Neural cell (in vitro differentiated cells): ENCODE results near the gene C20orf141. TPM values are rescaled to one million over a fixed set of nuclear protein-coding genes. Genes with fewer than 3 reads are reported as not detected.

Experiments
- H2AFZ ChIP-seq: fragments of 200-600, 300-800 bp; sonication (generic), shearing (Covaris generic); 2 replicates; pipeline ENCODE4 v1.6.0; 2014; ENCODE audit warnings: low read depth, mild to moderate bottlenecking, antibody characterized with exemption, low read length, moderate library complexity
- H3F3A ChIP-seq: fragments of 200-600 bp; shearing (Covaris generic); 2 replicates; pipeline ENCODE4 v1.6.1; 2016; ENCODE audit warnings: mild to moderate bottlenecking, moderate library complexity, mixed read lengths, antibody characterized with exemption, low read length; ENCODE audit not compliant: insufficient read depth, poor library complexity, severe bottlenecking
- H3K27ac ChIP-seq: fragments of 200-600, 300-800 bp; sonication (generic), shearing (Covaris generic); 2 replicates; pipeline ENCODE4 v1.5.1; 2014; ENCODE audit warnings: mild to moderate bottlenecking, low read length, moderate library complexity
- H3K27me3 ChIP-seq: fragments of 300-800, 200-600 bp; sonication (generic), shearing (Covaris generic); 2 replicates; pipeline ENCODE4 v1.6.0; 2014; ENCODE audit warnings: mild to moderate bottlenecking, low read depth, low read length, moderate library complexity; ENCODE audit not compliant: insufficient read depth
- H3K36me3 ChIP-seq: fragments of 300-800, 200-600 bp; sonication (generic), shearing (Covaris generic); 2 replicates; pipeline ENCODE4 v1.5.1; 2014; ENCODE audit warnings: mild to moderate bottlenecking, antibody characterized with exemption, low read length, moderate library complexity; ENCODE audit not compliant: insufficient read depth
- H3K4me2 ChIP-seq: fragments of 300-800, 200-600 bp; sonication (generic), shearing (Covaris generic); 2 replicates; pipeline ENCODE4 v1.6.0; 2014; ENCODE audit warnings: mild to moderate bottlenecking, low read length
- H3K4me3 ChIP-seq: fragments of 300-800, 200-600 bp; sonication (generic), shearing (Covaris generic); 2 replicates; pipeline ENCODE4 v1.5.1; 2014; ENCODE audit warnings: mild to moderate bottlenecking, low read length, moderate library complexity
- H3K79me2 ChIP-seq: fragments of 200-600 bp; shearing (Covaris generic); replicated peaks from 2 replicates; pipeline ENCODE4 v1.6.0; 2014; ENCODE audit warnings: mild to moderate bottlenecking, low read length, moderate library complexity; ENCODE audit not compliant: insufficient read depth
- H3K9ac ChIP-seq: fragments of 300-800, 200-600 bp; sonication (generic), shearing (Covaris generic); 2 replicates; pipeline ENCODE4 v1.6.1; 2016; ENCODE audit warnings: mild to moderate bottlenecking, low read length, mixed read lengths
- H3K9me2 ChIP-seq: fragments of 200-600 bp; shearing (Covaris generic); 2 replicates; pipeline ENCODE4 v1.6.1; 2016; ENCODE audit warnings: mild to moderate bottlenecking, low read length, mixed read lengths; ENCODE audit not compliant: insufficient read depth
- H3K9me3 ChIP-seq: fragments of 200-600, 300-800 bp; sonication (generic), shearing (Covaris generic); 2 replicates; pipeline ENCODE4 v1.6.1; 2016; ENCODE audit warnings: mild to moderate bottlenecking, mixed run types, low read length, moderate library complexity, mixed read lengths
- H4K20me1 ChIP-seq: fragments of 200-600 bp; shearing (Covaris generic); 2 replicates; pipeline ENCODE4 v1.6.1; 2016; ENCODE audit warnings: mild to moderate bottlenecking, mixed run types; ENCODE audit not compliant: insufficient read depth
- EP300 ChIP-seq: fragments of 450-650 bp; conservative IDR thresholded peaks from 2 replicates; pipeline ENCODE4 v1.6.1; 2014; ENCODE audit warnings: antibody characterized with exemption, mild to moderate bottlenecking, moderate library complexity; ENCODE audit not compliant: poor library complexity, severe bottlenecking
- EZH2 ChIP-seq: fragments of 200-600, 300-800 bp; shearing (Covaris generic), sonication (generic); IDR thresholded peaks from 2 replicates; pipeline ENCODE4 v1.6.1; 2014; ENCODE audit warnings: antibody characterized with exemption, low read length, borderline replicate concordance, mild to moderate bottlenecking; ENCODE audit not compliant: insufficient read depth, poor library complexity, severe bottlenecking
- MXI1 ChIP-seq: fragments of 450-650 bp; conservative IDR thresholded peaks from 2 replicates; pipeline ENCODE4 v1.6.1; 2014; ENCODE audit warnings: antibody characterized with exemption, mild to moderate bottlenecking; ENCODE audit not compliant: poor library complexity, severe bottlenecking
- POLR2AphosphoS5 ChIP-seq: IDR thresholded peaks from 2 replicates; pipeline ENCODE4 v1.6.1; 2012
- RAD21 ChIP-seq: fragments of 450-650 bp; conservative IDR thresholded peaks from 2 replicates; pipeline ENCODE4 v1.6.1; 2014; ENCODE audit warnings: antibody characterized with exemption, mild to moderate bottlenecking, moderate library complexity
- SMC3 ChIP-seq: fragments of 450-650 bp; conservative IDR thresholded peaks from 2 replicates; pipeline ENCODE4 v1.6.1; 2014; ENCODE audit warnings: antibody characterized with exemption, mild to moderate bottlenecking, moderate library complexity; ENCODE audit not compliant: poor library complexity
- TAF1 ChIP-seq: IDR thresholded peaks from 2 replicates; pipeline ENCODE4 v1.6.1; 2012; ENCODE audit warnings: low read depth
- polyA plus RNA-seq: library from polyadenylated mRNA; depleted of rRNA; stranded (reverse); fragments of >200 nt; gene quantifications from 2 replicates; pipeline ENCODE4 v1.2.3, GENCODE V29; 2014
- TF ChIP-seq, protein P1 (sequence below): IDR thresholded peaks from 2 replicates; pipeline ENCODE4 v1.6.1; 2012; ENCODE audit warnings: borderline replicate concordance
- TF ChIP-seq, protein P2 (sequence below): fragments of 450-650 bp; IDR thresholded peaks from 2 replicates; pipeline ENCODE4 v1.5.1; 2014; ENCODE audit warnings: antibody characterized with exemption, mild to moderate bottlenecking, moderate library complexity; ENCODE audit not compliant: poor library complexity, severe bottlenecking

C20orf141 gene
- polyA plus RNA-seq, 1 donor from 2014 or later = not detected

DNA sequence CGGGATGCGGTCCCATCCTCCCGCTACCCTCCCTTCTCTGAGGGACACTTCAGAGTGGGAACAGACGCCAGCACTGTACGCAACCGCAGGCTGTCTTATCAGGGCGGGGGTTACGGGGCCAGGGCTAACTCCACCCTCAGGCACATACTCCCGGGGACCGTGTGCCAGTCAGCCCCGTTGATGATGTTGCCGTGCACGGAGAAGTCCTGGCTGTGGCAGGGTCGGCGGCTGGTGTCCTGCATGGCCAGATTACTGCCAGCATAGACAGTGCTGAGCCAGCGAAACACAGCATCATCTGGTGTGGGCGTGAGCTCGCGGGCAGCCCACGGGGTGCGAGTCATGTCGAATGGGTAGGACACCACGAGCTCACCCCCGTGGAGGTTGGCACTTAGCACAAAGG, 19.3 kb upstream of the C20orf141 start:
- Histone ChIP-seq H4K20me1 (no peaks in the 10 kb centered on the region), H3F3A (no peaks in the 10 kb centered on the region), H3K4me3 (no peak overlapping the region), H3K36me3 (no peaks in the 10 kb centered on the region), H3K9ac (no peak overlapping the region), H2AFZ (no peak overlapping the region), H3K27me3 (peaks cover 12% of the 10 kb centered on the region), H3K27ac (no peak overlapping the region), H3K79me2 (no peaks in the 10 kb centered on the region), H3K9me3 (no peaks in the 10 kb centered on the region), H3K4me2 (no peak overlapping the region), H3K9me2 (no peaks in the 10 kb centered on the region)
- TF ChIP-seq POLR2AphosphoS5 = no peak
- TF ChIP-seq, protein P1, sequence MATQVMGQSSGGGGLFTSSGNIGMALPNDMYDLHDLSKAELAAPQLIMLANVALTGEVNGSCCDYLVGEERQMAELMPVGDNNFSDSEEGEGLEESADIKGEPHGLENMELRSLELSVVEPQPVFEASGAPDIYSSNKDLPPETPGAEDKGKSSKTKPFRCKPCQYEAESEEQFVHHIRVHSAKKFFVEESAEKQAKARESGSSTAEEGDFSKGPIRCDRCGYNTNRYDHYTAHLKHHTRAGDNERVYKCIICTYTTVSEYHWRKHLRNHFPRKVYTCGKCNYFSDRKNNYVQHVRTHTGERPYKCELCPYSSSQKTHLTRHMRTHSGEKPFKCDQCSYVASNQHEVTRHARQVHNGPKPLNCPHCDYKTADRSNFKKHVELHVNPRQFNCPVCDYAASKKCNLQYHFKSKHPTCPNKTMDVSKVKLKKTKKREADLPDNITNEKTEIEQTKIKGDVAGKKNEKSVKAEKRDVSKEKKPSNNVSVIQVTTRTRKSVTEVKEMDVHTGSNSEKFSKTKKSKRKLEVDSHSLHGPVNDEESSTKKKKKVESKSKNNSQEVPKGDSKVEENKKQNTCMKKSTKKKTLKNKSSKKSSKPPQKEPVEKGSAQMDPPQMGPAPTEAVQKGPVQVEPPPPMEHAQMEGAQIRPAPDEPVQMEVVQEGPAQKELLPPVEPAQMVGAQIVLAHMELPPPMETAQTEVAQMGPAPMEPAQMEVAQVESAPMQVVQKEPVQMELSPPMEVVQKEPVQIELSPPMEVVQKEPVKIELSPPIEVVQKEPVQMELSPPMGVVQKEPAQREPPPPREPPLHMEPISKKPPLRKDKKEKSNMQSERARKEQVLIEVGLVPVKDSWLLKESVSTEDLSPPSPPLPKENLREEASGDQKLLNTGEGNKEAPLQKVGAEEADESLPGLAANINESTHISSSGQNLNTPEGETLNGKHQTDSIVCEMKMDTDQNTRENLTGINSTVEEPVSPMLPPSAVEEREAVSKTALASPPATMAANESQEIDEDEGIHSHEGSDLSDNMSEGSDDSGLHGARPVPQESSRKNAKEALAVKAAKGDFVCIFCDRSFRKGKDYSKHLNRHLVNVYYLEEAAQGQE = no peak
- TF ChIP-seq EP300 = no peak
- TF ChIP-seq, protein P2, sequence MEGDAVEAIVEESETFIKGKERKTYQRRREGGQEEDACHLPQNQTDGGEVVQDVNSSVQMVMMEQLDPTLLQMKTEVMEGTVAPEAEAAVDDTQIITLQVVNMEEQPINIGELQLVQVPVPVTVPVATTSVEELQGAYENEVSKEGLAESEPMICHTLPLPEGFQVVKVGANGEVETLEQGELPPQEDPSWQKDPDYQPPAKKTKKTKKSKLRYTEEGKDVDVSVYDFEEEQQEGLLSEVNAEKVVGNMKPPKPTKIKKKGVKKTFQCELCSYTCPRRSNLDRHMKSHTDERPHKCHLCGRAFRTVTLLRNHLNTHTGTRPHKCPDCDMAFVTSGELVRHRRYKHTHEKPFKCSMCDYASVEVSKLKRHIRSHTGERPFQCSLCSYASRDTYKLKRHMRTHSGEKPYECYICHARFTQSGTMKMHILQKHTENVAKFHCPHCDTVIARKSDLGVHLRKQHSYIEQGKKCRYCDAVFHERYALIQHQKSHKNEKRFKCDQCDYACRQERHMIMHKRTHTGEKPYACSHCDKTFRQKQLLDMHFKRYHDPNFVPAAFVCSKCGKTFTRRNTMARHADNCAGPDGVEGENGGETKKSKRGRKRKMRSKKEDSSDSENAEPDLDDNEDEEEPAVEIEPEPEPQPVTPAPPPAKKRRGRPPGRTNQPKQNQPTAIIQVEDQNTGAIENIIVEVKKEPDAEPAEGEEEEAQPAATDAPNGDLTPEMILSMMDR = no peak
- TF ChIP-seq RAD21 = no peak
- no peak for TF ChIP-seq EZH2
- TF ChIP-seq MXI1 = no peak
- TF ChIP-seq SMC3 = no peak
- TF ChIP-seq TAF1 = no peak

DNA sequence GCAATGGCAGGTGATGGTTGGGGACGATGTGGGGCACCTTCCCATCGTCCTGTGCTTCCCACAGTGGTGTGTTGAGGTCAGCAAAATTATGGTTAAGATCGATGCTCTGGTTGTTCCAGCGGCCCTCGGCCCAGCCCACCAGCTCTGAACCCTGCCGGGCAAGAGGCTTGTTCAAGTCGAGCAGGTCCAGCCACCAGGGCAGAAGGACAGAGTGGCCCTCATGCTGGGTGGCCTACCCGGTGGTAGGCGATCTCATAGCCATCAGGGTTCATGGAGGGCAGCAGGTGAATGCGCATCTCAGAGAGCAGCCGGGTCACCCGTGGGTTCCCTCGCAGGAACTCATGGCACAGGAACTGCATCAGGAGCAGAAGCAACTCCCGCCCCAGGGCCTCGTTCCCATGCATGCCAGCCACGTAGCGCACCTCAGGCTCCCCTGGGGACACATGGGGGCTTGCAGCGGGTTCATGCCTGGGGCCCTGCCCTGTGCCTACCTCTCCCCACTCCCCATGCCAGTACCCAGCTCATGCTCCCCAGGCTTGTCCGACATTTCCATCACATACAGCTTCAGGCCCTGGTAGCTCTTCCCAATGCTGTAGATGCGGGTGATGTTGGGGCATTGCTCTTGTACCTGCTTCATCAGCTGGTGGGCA, 18.7 kb upstream of the C20orf141 start:
- TF ChIP-seq TAF1 (no peak), RAD21 (no peak), POLR2AphosphoS5 (no peak)
- TF ChIP-seq, protein P2 = no peak
- Histone ChIP-seq H3K27ac (no peak overlapping the region), H3K27me3 (peaks cover 18% of the 10 kb centered on the region), H4K20me1 (no peaks in the 10 kb centered on the region), H3K4me3 (no peak overlapping the region), H3K4me2 (no peak overlapping the region), H2AFZ (no peak overlapping the region), H3K9me2 (no peaks in the 10 kb centered on the region), H3K36me3 (no peaks in the 10 kb centered on the region), H3F3A (no peaks in the 10 kb centered on the region), H3K9me3 (no peaks in the 10 kb centered on the region), H3K79me2 (no peaks in the 10 kb centered on the region), H3K9ac (no peak overlapping the region)
